ENCODE measurements around the gene BMP5. TPM values are rescaled to one million over a fixed set of nuclear protein-coding genes. Genes with fewer than 3 reads are reported as not detected.

The BMP5 gene
- total and polyA plus RNA-seq, 2 donors (not counting 3 experiments of a cell fraction or from before 2014, with no cell fraction given), result not detected

- Histone ChIP-seq H3K27me3 (ENCODE audit: control insufficient read depth in 2 of 2, insufficient read depth in 2 of 2, low read length in 2 of 2) (no peaks in the 10 kb centered on the region), H3K9ac (replicated peaks; ENCODE audit: extremely low read depth, insufficient read depth, low read length) (no peak overlapping the region), H3K9me1 (replicated peaks; ENCODE audit: control insufficient read depth, extremely low read depth, insufficient read depth, low read length) (no peaks in the 10 kb centered on the region), H3K36me3 (ENCODE audit: control insufficient read depth in 2 of 2, extremely low read depth in 1 of 2, insufficient read depth in 2 of 2, low read length in 2 of 2) (no peaks in the 10 kb centered on the region), H4K20me1 (replicated peaks; ENCODE audit: control insufficient read depth, extremely low read depth, insufficient read depth, low read length) (no peaks in the 10 kb centered on the region), H3K4me3 (replicated peaks in 1 of 3; ENCODE audit: insufficient read depth in 1 of 3, low read depth in 1 of 3, low read length in 3 of 3) (no peak overlapping the region), H3K9me3 (replicated peaks; ENCODE audit: control insufficient read depth, insufficient read depth, low read length) (no peaks in the 10 kb centered on the region), H3K4me1 (ENCODE audit: control insufficient read depth, extremely low read depth, insufficient read depth, low read length) (no peaks in the 10 kb centered on the region), H2AFZ (ENCODE audit: low read depth, low read length) (no peak overlapping the region), H3K79me2 (ENCODE audit: control insufficient read depth, insufficient read depth, low read length) (no peaks in the 10 kb centered on the region), H3K4me2 (ENCODE audit: insufficient read depth, low read length) (no peak overlapping the region), H3K27ac (ENCODE audit: insufficient read depth, low read depth, low read length) (no peak overlapping the region)
- POLR2A ChIA-PET, result no interaction called here
- dilution Hi-C loops (cut with MboI; ENCODE audit: extremely low pct_ligation_motif_present, low sequenced_read_pairs), result no loop called here
- no peak for TF ChIP-seq CTCF (IDR thresholded peaks at IDR 0.05; ENCODE audit: extremely low read depth in 1 of 2, insufficient read depth in 1 of 2, low read depth in 1 of 2, low read length in 2 of 2)
- no peak for TF ChIP-seq POLR2AphosphoS5 (IDR thresholded peaks at IDR 0.05; ENCODE audit: insufficient read depth, low read depth, low read length)
- no peak for TF ChIP-seq MAX (IDR thresholded peaks at IDR 0.05; ENCODE audit: insufficient read depth, insufficient read length)
- TF ChIP-seq MYC (IDR thresholded peaks at IDR 0.05; ENCODE audit: low read depth, low read length), result no peak
- no peak for TF ChIP-seq JUN (IDR thresholded peaks at IDR 0.05; ENCODE audit: borderline replicate concordance, insufficient read depth, insufficient read length, low read depth)
- no peak for TF ChIP-seq GATA2 (IDR thresholded peaks at IDR 0.05; ENCODE audit: insufficient read depth, insufficient read length, low read depth, low read length)
- no peak for TF ChIP-seq EZH2 (IDR thresholded peaks at IDR 0.05; ENCODE audit: borderline replicate concordance, low read depth, low read length, severe bottlenecking)
- no peak for TF ChIP-seq FOS (IDR thresholded peaks at IDR 0.05; ENCODE audit: borderline replicate concordance, insufficient read depth, low read length)
- TF ChIP-seq POLR2A (IDR thresholded peaks at IDR 0.05; ENCODE audit: low read depth, low read length), result no peak
- BruUV-seq (replicated peaks), result no TSS peak
- CTCF ChIA-PET, result no interaction called here
- intact Hi-C loops (cut with micrococcal nuclease), result no loop called here
- no peak for DNase-seq (ENCODE audit: low read depth, low spot score)
- no peak for FAIRE-seq
These were observed 54.7 kb downstream of the BMP5 start for GRCh38 chr6:55820696-55821095.

Data from endothelial cell of umbilical vein (primary cell).